ENCODE results near the gene DNAH5. TPM values are rescaled to one million over a fixed set of nuclear protein-coding genes. Genes with fewer than 3 reads are reported as not detected.

DNAH5 gene
- total RNA-seq, 1 donor from 2014 or later = 0.20 TPM

DNA sequence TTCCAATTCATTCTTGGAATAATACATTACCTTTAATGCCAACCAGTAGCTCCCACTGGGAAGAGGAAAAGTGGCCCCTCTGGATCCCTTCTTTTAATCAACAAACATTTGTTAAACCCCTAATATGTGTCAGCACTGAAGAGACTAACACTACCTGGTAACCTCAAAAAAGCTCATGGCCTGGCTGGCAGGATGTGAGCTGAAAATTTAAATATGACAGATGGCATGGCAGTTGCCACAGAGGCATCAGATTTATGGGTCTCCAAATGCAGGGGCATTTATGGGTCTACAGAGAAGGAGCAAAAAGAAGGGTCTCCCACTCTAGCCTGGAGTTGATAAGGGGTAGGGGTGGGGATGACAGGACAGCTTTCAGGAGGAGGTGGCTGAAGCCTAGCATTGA is 12.5 kb downstream of the DNAH5 start:
- no peaks in the 10 kb centered on the region for H3K4me1 Mint-ChIP-seq (ENCODE audit: low read depth, unreplicated experiment)
- no peaks in the 10 kb centered on the region for H3K9me3 Mint-ChIP-seq (ENCODE audit: unreplicated experiment)
- H3K36me3 Mint-ChIP-seq (ENCODE audit: unreplicated experiment) = peaks cover 5% of the 10 kb centered on the region
- no peak overlapping the region for H3K4me3 Mint-ChIP-seq (ENCODE audit: unreplicated experiment)
- H3K27me3 Mint-ChIP-seq (ENCODE audit: unreplicated experiment) = no peaks in the 10 kb centered on the region
- TF ChIP-seq, protein P1, sequence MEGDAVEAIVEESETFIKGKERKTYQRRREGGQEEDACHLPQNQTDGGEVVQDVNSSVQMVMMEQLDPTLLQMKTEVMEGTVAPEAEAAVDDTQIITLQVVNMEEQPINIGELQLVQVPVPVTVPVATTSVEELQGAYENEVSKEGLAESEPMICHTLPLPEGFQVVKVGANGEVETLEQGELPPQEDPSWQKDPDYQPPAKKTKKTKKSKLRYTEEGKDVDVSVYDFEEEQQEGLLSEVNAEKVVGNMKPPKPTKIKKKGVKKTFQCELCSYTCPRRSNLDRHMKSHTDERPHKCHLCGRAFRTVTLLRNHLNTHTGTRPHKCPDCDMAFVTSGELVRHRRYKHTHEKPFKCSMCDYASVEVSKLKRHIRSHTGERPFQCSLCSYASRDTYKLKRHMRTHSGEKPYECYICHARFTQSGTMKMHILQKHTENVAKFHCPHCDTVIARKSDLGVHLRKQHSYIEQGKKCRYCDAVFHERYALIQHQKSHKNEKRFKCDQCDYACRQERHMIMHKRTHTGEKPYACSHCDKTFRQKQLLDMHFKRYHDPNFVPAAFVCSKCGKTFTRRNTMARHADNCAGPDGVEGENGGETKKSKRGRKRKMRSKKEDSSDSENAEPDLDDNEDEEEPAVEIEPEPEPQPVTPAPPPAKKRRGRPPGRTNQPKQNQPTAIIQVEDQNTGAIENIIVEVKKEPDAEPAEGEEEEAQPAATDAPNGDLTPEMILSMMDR (IDR thresholded peaks at IDR 0.05; ENCODE audit: partially characterized antibody, unreplicated experiment) = no peak
- H3K27ac Mint-ChIP-seq (ENCODE audit: unreplicated experiment) = no peak overlapping the region
- no peak for DNase-seq

DNA sequence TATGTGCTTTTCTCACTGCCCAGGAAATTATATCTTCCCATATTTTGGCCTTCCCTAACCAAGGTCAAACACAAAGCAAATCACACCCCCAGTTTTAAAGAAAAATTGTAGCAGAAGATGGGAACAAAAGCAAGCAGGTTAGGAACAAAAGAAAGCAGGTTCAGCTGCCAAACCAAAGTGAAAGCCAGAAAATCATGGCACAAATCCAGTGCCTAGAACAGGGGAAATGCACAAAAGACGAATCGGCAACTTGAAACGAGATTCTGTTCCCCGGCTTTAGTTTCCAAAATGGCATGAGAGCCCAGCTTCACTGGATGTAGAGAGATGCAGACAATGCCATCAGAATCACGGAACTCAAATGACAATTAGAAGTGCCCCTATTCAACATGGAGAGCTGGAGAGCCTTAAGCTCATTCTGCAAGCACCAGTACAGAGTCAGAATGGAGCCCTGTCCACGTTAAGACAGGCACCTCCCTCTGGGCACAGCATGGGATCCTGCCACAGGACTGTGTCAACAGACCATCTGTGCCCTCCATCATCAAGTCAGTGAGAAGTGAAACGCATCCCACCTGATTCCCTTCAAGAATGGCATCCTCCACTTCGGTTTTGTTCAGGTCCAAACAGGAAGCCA is 13.8 kb downstream of the DNAH5 start:
- Mint-ChIP-seq H3K27me3 (ENCODE audit: unreplicated experiment) (no peaks in the 10 kb centered on the region), H3K4me1 (ENCODE audit: low read depth, unreplicated experiment) (no peaks in the 10 kb centered on the region), H3K36me3 (ENCODE audit: unreplicated experiment) (peaks cover 5% of the 10 kb centered on the region), H3K9me3 (ENCODE audit: unreplicated experiment) (no peaks in the 10 kb centered on the region), H3K27ac (ENCODE audit: unreplicated experiment) (no peak overlapping the region), H3K4me3 (ENCODE audit: unreplicated experiment) (no peak overlapping the region)
- TF ChIP-seq, protein P1 (IDR thresholded peaks at IDR 0.05; ENCODE audit: partially characterized antibody, unreplicated experiment) = no peak
- no peak for DNase-seq

DNA sequence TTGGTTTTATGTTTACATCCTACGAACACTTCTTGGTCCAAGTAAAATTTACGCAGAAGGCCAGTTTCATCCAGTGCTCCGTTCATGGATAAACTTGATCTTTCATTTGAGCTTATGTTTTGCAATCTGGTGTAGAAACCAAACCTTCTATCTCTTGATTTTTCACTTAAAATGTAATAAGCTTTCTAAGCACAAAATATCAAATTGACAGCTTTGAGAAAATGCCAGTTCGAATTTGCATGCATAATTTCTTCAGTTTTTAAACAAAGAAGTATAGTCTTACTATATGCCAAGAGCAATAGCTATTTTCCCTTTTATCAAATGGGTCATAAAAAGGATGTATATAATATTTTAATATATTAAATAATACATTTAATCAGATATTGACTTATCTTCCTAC is 17.8 kb downstream of the DNAH5 start:
- Mint-ChIP-seq H3K9me3 (ENCODE audit: unreplicated experiment) (peaks cover 2% of the 10 kb centered on the region), H3K4me3 (ENCODE audit: unreplicated experiment) (no peak overlapping the region), H3K27ac (ENCODE audit: unreplicated experiment) (no peak overlapping the region), H3K36me3 (ENCODE audit: unreplicated experiment) (peaks cover 7% of the 10 kb centered on the region), H3K4me1 (ENCODE audit: low read depth, unreplicated experiment) (no peaks in the 10 kb centered on the region), H3K27me3 (ENCODE audit: unreplicated experiment) (no peaks in the 10 kb centered on the region)
- no peak for DNase-seq
- TF ChIP-seq, protein P1 (IDR thresholded peaks at IDR 0.05; ENCODE audit: partially characterized antibody, unreplicated experiment) = no peak

DNA sequence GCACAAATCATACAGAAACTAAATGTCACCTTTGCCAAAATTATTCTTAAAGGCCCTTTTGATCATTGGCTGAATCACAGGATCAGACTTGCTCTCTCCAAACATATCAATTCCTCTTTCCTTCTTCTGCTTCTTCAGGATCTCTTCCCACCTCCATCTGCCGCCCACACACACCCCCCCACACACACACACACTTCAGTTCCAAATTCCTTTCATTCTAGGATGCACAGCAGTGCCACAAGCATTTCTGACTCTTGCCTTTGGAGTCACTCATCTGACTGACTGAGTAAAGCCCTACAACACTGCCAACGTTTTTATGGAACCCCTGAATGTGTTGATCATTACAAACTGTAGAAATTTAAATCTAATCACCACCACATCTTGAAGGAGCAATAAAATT is 22.9 kb downstream of the DNAH5 start:
- Mint-ChIP-seq H3K27ac (ENCODE audit: unreplicated experiment) (no peak overlapping the region), H3K27me3 (ENCODE audit: unreplicated experiment) (no peaks in the 10 kb centered on the region), H3K9me3 (ENCODE audit: unreplicated experiment) (peaks cover 2% of the 10 kb centered on the region), H3K4me1 (ENCODE audit: low read depth, unreplicated experiment) (peaks cover 2% of the 10 kb centered on the region), H3K36me3 (ENCODE audit: unreplicated experiment) (peaks cover 7% of the 10 kb centered on the region), H3K4me3 (ENCODE audit: unreplicated experiment) (no peak overlapping the region)
- no peak for DNase-seq
- TF ChIP-seq, protein P1 (IDR thresholded peaks at IDR 0.05; ENCODE audit: partially characterized antibody, unreplicated experiment) = no peak

DNA sequence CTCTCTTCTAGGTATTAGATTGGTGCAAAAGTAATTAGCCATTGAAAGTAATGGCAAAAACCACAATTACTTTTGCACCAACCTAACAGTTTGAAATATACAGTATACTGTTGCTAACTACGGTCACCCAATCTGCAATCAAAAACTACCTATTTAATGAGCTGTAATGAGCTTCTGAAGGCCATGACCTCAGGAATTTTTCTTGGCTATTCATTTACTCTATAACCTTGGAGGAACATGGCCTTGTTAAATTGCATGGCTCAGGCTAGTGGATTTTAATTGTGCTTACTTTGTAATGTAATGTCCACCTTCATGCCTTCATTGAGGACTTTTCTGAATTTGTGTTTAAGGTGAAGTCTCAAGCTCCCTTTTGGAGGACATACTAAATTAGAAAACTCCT is 24.7 kb downstream of the DNAH5 start:
- TF ChIP-seq, protein P1 (IDR thresholded peaks at IDR 0.05; ENCODE audit: partially characterized antibody, unreplicated experiment) = no peak
- no peaks in the 10 kb centered on the region for H3K9me3 Mint-ChIP-seq (ENCODE audit: unreplicated experiment)
- no peaks in the 10 kb centered on the region for H3K27me3 Mint-ChIP-seq (ENCODE audit: unreplicated experiment)
- no peak for DNase-seq
- H3K27ac Mint-ChIP-seq (ENCODE audit: unreplicated experiment) = no peak overlapping the region
- H3K4me3 Mint-ChIP-seq (ENCODE audit: unreplicated experiment) = no peak overlapping the region
- no peaks in the 10 kb centered on the region for H3K36me3 Mint-ChIP-seq (ENCODE audit: unreplicated experiment)
- peaks cover 2% of the 10 kb centered on the region for H3K4me1 Mint-ChIP-seq (ENCODE audit: low read depth, unreplicated experiment)
